HepG2 (cell line): ENCODE results near the gene GALNTL6. TPM values are rescaled to one million over a fixed set of nuclear protein-coding genes. Genes with fewer than 3 reads are reported as not detected.

Experiments
- ATAC-seq: fragments of 200-7000 bp; cut with Tn5 transposase; 3 replicates; pipeline ENCODE4 v1.9.1; 2020; ENCODE audit warnings: mild to moderate bottlenecking, moderate library complexity
- BruUV-seq: library from RNA; stranded (reverse); fragments of 400-500 nt; replicated peaks from 2 replicates; lab custom pipeline; 2021; lab: Mats Ljungman, UMichigan
- CTCF ChIA-PET: fragments of 300-600 bp; formaldehyde crosslinking; extraction: SDS; loops from one replicate; lab custom pipeline; 2021; ENCODE audit warnings: low total read pairs, inconsistent platforms, low intra/inter-chr PET ratio; lab: Yijun Ruan, JAX
- POLR2A ChIA-PET: fragments of 350-600 bp; sonication (Branson Sonifier 250); formaldehyde crosslinking; loops from one replicate; lab custom pipeline; 2020; ENCODE audit warnings: antibody characterized with exemption, inconsistent platforms; lab: Yijun Ruan, JAX
- DNase-seq: peaks from one replicate; pipeline ENCODE4 v3.0.0-alpha.2; 2015; ENCODE audit warnings: low spot score
- FAIRE-seq: peaks from 3 replicates; lab custom pipeline; 2011; peaks lifted over from hg19 to GRCh38; lab: Jason Lieb, UNC
- H2AFZ ChIP-seq: one replicate; pipeline ENCODE4 v1.6.1; 2011; ENCODE audit warnings: low read length, inconsistent platforms
- H3K27ac ChIP-seq: fragments of 300-600 bp; 3 replicates; pipeline ENCODE4 v1.8.0; 2011; ENCODE audit warnings: mixed run types, mild to moderate bottlenecking, mixed read lengths, low read length, inconsistent platforms; ENCODE audit not compliant: insufficient read depth; ENCODE audit errors: extremely low read length
- H3K27me3 ChIP-seq, 2 experiments: fragments of 200-600 bp in 1 of 2; 2 replicates in 1 of 2; 3 replicates in 1 of 2; pipeline versions ENCODE4 v1.6.0 to v1.8.0; 2011; ENCODE audit warnings: low read length in 2 of 2, mild to moderate bottlenecking in 2 of 2, moderate library complexity in 2 of 2, inconsistent platforms in 1 of 2; ENCODE audit not compliant: insufficient read depth in 2 of 2, control insufficient read depth in 1 of 2
- H3K36me3 ChIP-seq, 2 experiments: fragments of 200-600 bp in 1 of 2; replicated peaks in 1 of 2; 2 replicates in 1 of 2; 3 replicates in 1 of 2; pipeline versions ENCODE4 v1.5.1 to v1.8.0; 2011; ENCODE audit warnings: low read length in 2 of 2, inconsistent platforms in 1 of 2; ENCODE audit not compliant: insufficient read depth in 2 of 2, control insufficient read depth in 1 of 2
- H3K4me1 ChIP-seq: 2 replicates; pipeline ENCODE4 v1.5.1; 2012; ENCODE audit warnings: low read length, inconsistent platforms; ENCODE audit not compliant: insufficient read depth
- H3K4me2 ChIP-seq: 2 replicates; pipeline ENCODE4 v1.6.0; 2011; ENCODE audit warnings: low read depth, low read length, inconsistent platforms
- H3K4me3 ChIP-seq, 3 experiments: fragments of 200-600 bp in 1 of 3; sonication (generic), shearing (Covaris generic) in 1 of 3; replicated peaks in 1 of 3; 2 replicates each; pipeline ENCODE4 v1.5.1; 2011 to 2016; ENCODE audit warnings: low read length in 3 of 3, inconsistent platforms in 2 of 3, low read depth in 2 of 3, mild to moderate bottlenecking in 2 of 3, control low read depth in 1 of 3, mixed read lengths in 1 of 3; ENCODE audit not compliant: insufficient read depth in 1 of 3
- H3K79me2 ChIP-seq: one replicate; pipeline ENCODE4 v1.6.1; 2011; ENCODE audit warnings: low read length, inconsistent platforms; ENCODE audit not compliant: insufficient read depth
- H3K9ac ChIP-seq: 2 replicates; pipeline ENCODE4 v1.6.0; 2011; ENCODE audit warnings: mild to moderate bottlenecking, low read depth, low read length, inconsistent platforms; ENCODE audit not compliant: insufficient read depth
- H3K9me3 ChIP-seq: 2 replicates; pipeline ENCODE4 v1.5.1; 2012; ENCODE audit warnings: mild to moderate bottlenecking, low read length
- H4K20me1 ChIP-seq: 2 replicates; pipeline ENCODE4 v1.6.0; 2011; ENCODE audit warnings: inconsistent platforms, mild to moderate bottlenecking, low read length, moderate library complexity; ENCODE audit not compliant: insufficient read depth
- MED1 ChIP-seq: sonication (generic); formaldehyde crosslinking; IDR thresholded peaks from 2 replicates; pipeline ENCODE4 v1.4.0; 2020; ENCODE audit warnings: missing genetic modification reagents
- NR2F6 ChIP-seq, 2 experiments: IDR thresholded peaks; 2 replicates each; pipeline ENCODE4 v1.6.1; 2016; ENCODE audit warnings: antibody characterized with exemption in 1 of 2, mild to moderate bottlenecking in 1 of 2
- SALL1 ChIP-seq: sonication (generic); formaldehyde crosslinking; IDR thresholded peaks from 2 replicates; pipeline ENCODE4 v1.8.0; 2022; ENCODE audit warnings: mild to moderate bottlenecking, missing genetic modification reagents
- ZNF326 ChIP-seq: sonication (generic); formaldehyde crosslinking; IDR thresholded peaks from 2 replicates; pipeline ENCODE4 v1.4.0; 2020; ENCODE audit warnings: missing genetic modification reagents, borderline replicate concordance
- ZNF639 ChIP-seq: conservative IDR thresholded peaks from 2 replicates; pipeline ENCODE4 v1.6.1; 2018; ENCODE audit warnings: missing genetic modification reagents
- ZNF713 ChIP-seq: sonication (generic); formaldehyde crosslinking; IDR thresholded peaks from 2 replicates; pipeline ENCODE4 v1.4.0; 2020; ENCODE audit warnings: mild to moderate bottlenecking, missing genetic modification reagents
- ZNF788 ChIP-seq: sonication (generic); formaldehyde crosslinking; IDR thresholded peaks from 2 replicates; pipeline ENCODE4 v1.5.0; 2020; ENCODE audit warnings: mild to moderate bottlenecking, missing genetic modification reagents, borderline replicate concordance
- ZNF879 ChIP-seq: sonication (generic); formaldehyde crosslinking; IDR thresholded peaks from 2 replicates; pipeline ENCODE4 v1.8.1; 2023; ENCODE audit warnings: missing genetic modification reagents
- WGBS: methylation state at CpG from one replicate; pipeline ENCODE4 v1.1.6; 2017; ENCODE audit warnings: low lambda C conversion rate; 5-methylcytosine and 5-hydroxymethylcytosine counted together
- in situ Hi-C: cut with HindIII; loops from 2 replicates; pipeline ENCODE4 v1.10.0; 2017; ENCODE audit warnings: low pct_unique_long_range_greater_than_20kb; ENCODE audit not compliant: extremely low pct_ligation_motif_present
- intact Hi-C: fragments of 100-400 bp; cut with micrococcal nuclease; formaldehyde crosslinking; loops from one replicate; pipeline ENCODE4 v1.10.0; 2022; ENCODE audit not compliant: unreplicated experiment
- polyA plus RNA-seq, 8 experiments: library from polyadenylated mRNA; depleted of rRNA in 3 of 8; stranded (reverse) in 7 of 8; unstranded in 1 of 8; fragments of >200 nt; fragmentation: Illumina TruSeq in 4 of 8; extraction: Trizol in 4 of 8; gene quantifications; 2 replicates each; pipeline versions ENCODE4 v1.2.1 to v1.2.3, GENCODE V29; 2011 to 2016; ENCODE audit warnings: low read depth in 4 of 8, missing spikeins in 1 of 8, mixed read lengths in 1 of 8; ENCODE audit not compliant: insufficient read depth in 1 of 8
- total RNA-seq, 5 experiments: library from RNA; depleted of rRNA; stranded (reverse); fragments of >200 nt; fragmentation: Illumina TruSeq; extraction: Trizol; gene quantifications; 2 replicates each; pipeline ENCODE4 v1.2.3, GENCODE V29; 2016; ENCODE audit warnings: low read depth in 1 of 5
- TF ChIP-seq, protein P1 (sequence below): sonication (generic); IDR thresholded peaks from 2 replicates; pipeline ENCODE4 v1.6.1; 2016; ENCODE audit warnings: low read depth, borderline replicate concordance

The GALNTL6 gene
- total and polyA plus RNA-seq, 2 of the 13 experiments (the other 11 are each of a cell fraction or from before 2014, with no cell fraction given): not detected

GRCh38 chr4:172899861-172900260 is 1086.7 kb downstream of the GALNTL6 start:
- no peaks in the 10 kb centered on the region for H3K27me3 ChIP-seq
- no peaks in the 10 kb centered on the region for H3K36me3 ChIP-seq
- no TSS peak for BruUV-seq
- no peak overlapping the region for H3K27ac ChIP-seq
- CTCF ChIA-PET: no interaction called here
- no peak overlapping the region for H3K4me2 ChIP-seq
- intact Hi-C loops (loop anchor here (5.0 kb wide), 1 partner anchor 1987 kb away; no protein-coding TSS in a partner anchor), in situ Hi-C loops (no loop called here)
- H4K20me1 ChIP-seq: no peaks in the 10 kb centered on the region
- ATAC-seq: no peak
- H3K79me2 ChIP-seq: no peaks in the 10 kb centered on the region
- TF ChIP-seq NR2F6 (IDR thresholded peaks at IDR 0.05): no peak
- TF ChIP-seq NR2F6 (CRISPR knock-in tag; IDR thresholded peaks at IDR 0.05): no peak
- no peak for TF ChIP-seq ZNF879
- no peak for TF ChIP-seq ZNF788 (CRISPR knock-in tag)
- TF ChIP-seq ZNF639 (CRISPR knock-in tag): no peak
- TF ChIP-seq, protein P1, sequence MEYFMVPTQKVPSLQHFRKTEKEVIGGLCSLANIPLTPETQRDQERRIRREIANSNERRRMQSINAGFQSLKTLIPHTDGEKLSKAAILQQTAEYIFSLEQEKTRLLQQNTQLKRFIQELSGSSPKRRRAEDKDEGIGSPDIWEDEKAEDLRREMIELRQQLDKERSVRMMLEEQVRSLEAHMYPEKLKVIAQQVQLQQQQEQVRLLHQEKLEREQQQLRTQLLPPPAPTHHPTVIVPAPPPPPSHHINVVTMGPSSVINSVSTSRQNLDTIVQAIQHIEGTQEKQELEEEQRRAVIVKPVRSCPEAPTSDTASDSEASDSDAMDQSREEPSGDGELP: no peak
- TF ChIP-seq SALL1 (CRISPR knock-in tag): no peak
- no peak for TF ChIP-seq MED1 (CRISPR knock-in tag)
- no peak for TF ChIP-seq ZNF713 (CRISPR knock-in tag)
- TF ChIP-seq ZNF326 (CRISPR knock-in tag): no peak
- no peak for DNase-seq
- H3K4me1 ChIP-seq: 0 out of 2 replicates have a peak, but pooled peaks cover 8% of the 10 kb centered on the region
- no peak for FAIRE-seq
- H3K9me3 ChIP-seq: peaks cover 22% of the 10 kb centered on the region
- H3K4me3 ChIP-seq: no peak overlapping the region
- WGBS: 96% methylated on average over 4 of the region's 4 CpGs
- H2AFZ ChIP-seq: no peak overlapping the region
- no peak overlapping the region for H3K9ac ChIP-seq
- POLR2A ChIA-PET: no interaction called here
